Effector CD4-positive, alpha-beta T cell (primary cell): ENCODE results near the gene LRRIQ1. TPM values are rescaled to one million over a fixed set of nuclear protein-coding genes. Genes with fewer than 3 reads are reported as not detected.
"Not testable (repeated sequence)": the region's sequence is repeated elsewhere in the genome, so short reads cannot be mapped to it uniquely, and the experiment has no call there.

Experiments
- DNase-seq: peaks from one replicate; pipeline ENCODE4 v3.0.0-alpha.2; 2020
- total RNA-seq: gene quantifications from one replicate; lab custom pipeline; 2026; lab: John Stamatoyannopoulos, UW

LRRIQ1 gene
- not detected for total RNA-seq

GRCh38 chr12:85036234-85036707, at the start of gene LRRIQ1, which contains the start of gene TSPAN19:
LRRIQ1 (plus strand) TSS chr12:85036351; CDS start chr12:85038177, 1,826 bp downstream.
TSPAN19 (minus strand) TSS chr12:85036277; CDS start chr12:85029946, 6,331 bp downstream.
- DNase-seq = no peak

- no peak for DNase-seq
Measured at GRCh38 chr12:84986586-84986985, 49.6 kb upstream of the LRRIQ1 start.

- DNase-seq = no peak
Measured at GRCh38 chr12:84994426-84994825, 41.7 kb upstream of the LRRIQ1 start.

- DNase-seq = no peak
Measured at GRCh38 chr12:84995641-84996040, 40.5 kb upstream of the LRRIQ1 start.

- DNase-seq = no peak
Measured at GRCh38 chr12:84996759-84997158, 39.4 kb upstream of the LRRIQ1 start.

GRCh38 chr12:84998341-84998740, 37.8 kb upstream of the LRRIQ1 start:
- no peak for DNase-seq

GRCh38 chr12:85000729-85001128, 35.4 kb upstream of the LRRIQ1 start:
- no peak for DNase-seq

- no peak for DNase-seq
Measured at GRCh38 chr12:85002778-85003296, 33.3 kb upstream of the LRRIQ1 start.

- DNase-seq = no peak
Measured at GRCh38 chr12:85004204-85004603, 31.9 kb upstream of the LRRIQ1 start.

GRCh38 chr12:85005047-85005446, 31.1 kb upstream of the LRRIQ1 start:
- not testable (repeated sequence) for DNase-seq

- DNase-seq = no peak
Measured at GRCh38 chr12:85005615-85006014, 30.5 kb upstream of the LRRIQ1 start.

- DNase-seq = no peak
Measured at GRCh38 chr12:85006206-85006605, 29.9 kb upstream of the LRRIQ1 start.

GRCh38 chr12:85007836-85008235, 28.3 kb upstream of the LRRIQ1 start:
- no peak for DNase-seq

GRCh38 chr12:85016413-85016812, 19.7 kb upstream of the LRRIQ1 start:
- no peak for DNase-seq

GRCh38 chr12:85017133-85017532, 19.0 kb upstream of the LRRIQ1 start:
- no peak for DNase-seq

GRCh38 chr12:85017618-85018017, 18.5 kb upstream of the LRRIQ1 start:
- DNase-seq = no peak

GRCh38 chr12:85018098-85018497, 18.1 kb upstream of the LRRIQ1 start:
- DNase-seq = no peak

GRCh38 chr12:85029456-85029855, 6.7 kb upstream of the LRRIQ1 start:
- DNase-seq = no peak

GRCh38 chr12:85036733-85037132, 582 bp downstream of the LRRIQ1 start:
- DNase-seq = no peak

GRCh38 chr12:85041395-85041794, 5.2 kb downstream of the LRRIQ1 start:
- DNase-seq = no peak

- DNase-seq = no peak
Measured at GRCh38 chr12:85043829-85044228, 7.7 kb downstream of the LRRIQ1 start.

- no peak for DNase-seq
Measured at GRCh38 chr12:85057370-85057963, 21.3 kb downstream of the LRRIQ1 start.

- no peak for DNase-seq
Measured at GRCh38 chr12:85058339-85058738, 22.2 kb downstream of the LRRIQ1 start.

- no peak for DNase-seq
Measured at GRCh38 chr12:85059594-85059993, 23.4 kb downstream of the LRRIQ1 start.

GRCh38 chr12:85060916-85061315, 24.8 kb downstream of the LRRIQ1 start:
- DNase-seq = no peak
